Right ventricle myocardium superior (tissue), 1 donor: Measurements from ENCODE around the gene CDC42EP1. TPM values are rescaled to one million over a fixed set of nuclear protein-coding genes. Genes with fewer than 3 reads are reported as not detected.

Source experiments
- ATAC-seq: fragments of 200-7000 bp; cut with Tn5 transposase; one replicate; pipeline ENCODE4 v1.9.1; 2020; ENCODE audit warnings: mild to moderate bottlenecking; ENCODE audit not compliant: poor library complexity
- DNase-seq: peaks from one replicate; pipeline ENCODE4 v3.0.0-alpha.2; 2020
- intact Hi-C: fragments of 100-400 bp; cut with DNase I; formaldehyde crosslinking; loops from one replicate; pipeline ENCODE4 v1.11.2; 2022
- total RNA-seq: library from RNA; stranded (reverse); fragmentation: NEBNext Ultra II Directional; extraction: Animal tissue kit (Norgen Biotek cat#: 25700); gene quantifications from one replicate; pipeline ENCODE4 v1.2.1, GENCODE V29; 2021
- donor health status: DM: no; HTN: yes; CAD: no; lungs with severe emphysema.

The CDC42EP1 gene
- total RNA-seq, 1 donor from 2014 or later = 15.4 TPM

DNA sequence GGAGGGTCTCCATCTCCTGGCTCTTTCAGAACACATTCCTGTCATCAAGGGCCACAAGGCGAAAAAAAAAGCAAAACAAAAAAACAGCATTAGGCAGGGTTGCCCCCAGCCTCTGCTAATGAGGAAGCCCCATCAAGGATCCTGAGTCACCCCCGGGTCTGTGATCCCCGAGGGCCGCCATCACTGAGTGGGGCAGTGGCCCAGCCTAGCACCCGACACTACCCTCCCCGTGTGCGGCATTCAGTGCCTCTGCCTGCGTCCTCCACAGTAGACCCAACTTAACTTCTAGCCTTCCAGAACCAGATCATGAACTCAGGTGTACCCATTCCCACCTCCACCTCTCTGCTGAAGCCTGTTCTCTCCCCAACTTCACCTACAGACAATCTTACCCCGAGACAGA lies 6.6 kb upstream of the CDC42EP1 start:
- intact Hi-C loops = no loop called here
- DNase-seq (no peak), ATAC-seq (no peak)

- no peak for ATAC-seq
- no peak for DNase-seq
- intact Hi-C loops = no loop called here
Measured at GRCh38 chr22:37555029-37555428, 5.3 kb upstream of the CDC42EP1 start.

- intact Hi-C loops = no loop called here
- ATAC-seq (no peak), DNase-seq (no peak)
Measured at GRCh38 chr22:37556710-37557109, 3.6 kb upstream of the CDC42EP1 start.

DNA sequence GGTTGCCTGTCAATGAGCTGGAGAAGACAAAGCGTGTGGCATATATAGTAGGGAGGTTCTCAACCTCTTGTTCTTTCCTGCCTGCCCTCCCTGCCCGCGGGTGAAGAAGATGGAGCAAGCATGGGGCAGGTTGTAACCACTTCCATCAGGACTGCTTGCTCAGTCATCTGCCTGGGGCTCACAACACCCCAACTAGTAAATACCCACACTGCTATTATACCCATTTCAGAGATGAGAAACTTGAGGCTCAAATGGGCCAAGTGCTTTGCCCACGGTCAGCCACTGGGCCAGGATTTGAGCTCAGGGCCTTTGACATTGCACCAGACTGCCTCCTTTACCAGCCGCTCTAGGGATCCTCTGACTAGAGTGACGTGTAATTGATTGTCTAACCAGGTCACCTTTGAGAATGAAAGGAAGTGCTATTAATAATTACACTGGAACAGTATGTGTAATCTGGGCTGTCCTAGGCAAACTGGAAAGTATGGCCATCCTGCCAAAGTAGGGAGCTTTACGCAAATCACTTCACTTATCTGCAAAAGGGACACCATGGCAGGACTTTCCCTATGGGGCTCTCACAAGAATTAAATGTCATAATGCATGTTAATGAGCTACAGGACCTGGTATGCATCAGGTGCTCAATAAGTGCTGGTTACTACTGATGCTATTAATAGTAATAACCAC lies 2.8 kb upstream of the CDC42EP1 start:
- DNase-seq = no peak
- ATAC-seq = no peak
- intact Hi-C loops = no loop called here

- ATAC-seq = no peak
Measured at GRCh38 chr22:37558815-37559214, 1.5 kb upstream of the CDC42EP1 start.

DNA sequence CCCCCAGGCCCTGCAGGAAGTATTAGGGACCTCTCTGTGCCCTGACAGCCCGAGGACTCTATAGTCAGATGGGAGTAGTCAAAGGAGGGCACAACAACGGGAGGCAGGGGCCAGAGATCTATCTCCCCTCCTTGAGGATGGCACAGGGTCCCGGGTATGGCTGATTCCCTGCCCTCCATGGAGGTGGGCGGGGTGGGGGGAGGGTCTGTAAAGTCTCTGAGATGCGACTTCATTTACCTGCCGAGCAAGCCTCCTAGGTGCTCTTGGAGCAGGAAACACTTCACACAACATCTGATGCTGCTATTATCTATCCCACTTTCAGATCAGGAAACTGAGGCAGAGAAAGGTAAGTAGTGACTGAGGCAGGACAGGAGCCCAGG lies 769 bp upstream of the CDC42EP1 start:
- DNase-seq (no peak), ATAC-seq (no peak)
- intact Hi-C loops = no loop called here

More at GRCh38 chr22:37558815-37559214, 1.5 kb upstream of the CDC42EP1 start:
- DNase-seq = no peak
- intact Hi-C loops = no loop called here

GRCh38 chr22:37560608-37561211 lies 430 bp downstream of the CDC42EP1 start:
- intact Hi-C loops = loop anchor here (10.0 kb wide), 1 partner anchor 246 kb away; no protein-coding TSS in a partner anchor
- ATAC-seq (peak; percentile 14), DNase-seq (peak; percentile 67)

- ATAC-seq (peak; percentile 71), DNase-seq (peak; percentile 95)
- intact Hi-C loops = loop anchor here (10.0 kb wide), 1 partner anchor 247 kb away; no protein-coding TSS in a partner anchor
Measured at GRCh38 chr22:37561212-37562048, 1.1 kb downstream of the CDC42EP1 start.

DNA sequence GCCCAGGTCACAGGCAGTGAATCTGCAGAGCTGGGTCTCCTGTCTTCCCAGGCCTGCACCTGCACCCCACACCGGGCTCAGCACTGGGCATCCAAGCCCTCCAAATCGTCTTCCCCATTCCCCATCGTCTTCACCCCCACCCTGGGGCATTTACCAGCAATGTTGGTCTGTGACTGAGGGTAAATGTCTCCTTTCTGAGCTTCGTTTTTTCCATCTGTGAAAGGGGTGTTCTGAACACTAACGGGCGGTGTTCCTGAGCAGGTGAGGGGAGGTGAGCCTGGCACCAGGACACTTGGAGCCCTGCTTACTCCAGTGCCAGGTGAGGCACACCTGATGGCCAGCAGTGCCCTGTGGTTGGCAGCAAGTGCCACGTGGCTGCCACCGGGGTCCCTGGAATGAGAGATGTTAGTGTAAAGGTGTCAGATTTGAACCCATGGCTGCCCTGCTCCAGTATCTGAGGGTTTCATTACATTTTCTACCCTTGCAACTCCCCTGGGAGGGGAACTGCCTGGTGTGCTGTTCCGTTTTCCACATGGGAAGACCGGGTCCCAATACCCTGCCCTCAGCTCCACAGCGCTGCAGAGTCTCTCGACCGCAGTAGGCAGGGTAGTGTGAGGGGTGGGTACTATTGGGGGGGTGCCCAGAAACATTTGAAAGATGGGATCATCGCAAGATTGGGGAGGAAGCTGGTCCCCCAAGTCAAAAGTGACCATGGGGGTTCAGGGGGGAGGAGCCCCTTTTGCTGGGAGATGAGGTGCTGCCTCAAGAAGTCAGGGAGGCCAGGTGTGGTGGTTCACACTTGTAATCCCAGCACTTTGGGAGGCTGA lies 2.0 kb downstream of the CDC42EP1 start:
- intact Hi-C loops = loop anchor here (10.0 kb wide), 1 partner anchor 247 kb away; no protein-coding TSS in a partner anchor
- ATAC-seq = no peak
- DNase-seq = no peak

- ATAC-seq = peak; percentile 18
- intact Hi-C loops = loop anchor here (10.0 kb wide), 1 partner anchor 249 kb away; no protein-coding TSS in a partner anchor
- peak; percentile 76 for DNase-seq
Measured at GRCh38 chr22:37563153-37564081, 3.1 kb downstream of the CDC42EP1 start.

- intact Hi-C loops = loop anchor here (10.0 kb wide), 1 partner anchor 249 kb away; no protein-coding TSS in a partner anchor
- no peak for ATAC-seq
- DNase-seq = no peak
Measured at GRCh38 chr22:37564111-37564711, 3.9 kb downstream of the CDC42EP1 start.

DNA sequence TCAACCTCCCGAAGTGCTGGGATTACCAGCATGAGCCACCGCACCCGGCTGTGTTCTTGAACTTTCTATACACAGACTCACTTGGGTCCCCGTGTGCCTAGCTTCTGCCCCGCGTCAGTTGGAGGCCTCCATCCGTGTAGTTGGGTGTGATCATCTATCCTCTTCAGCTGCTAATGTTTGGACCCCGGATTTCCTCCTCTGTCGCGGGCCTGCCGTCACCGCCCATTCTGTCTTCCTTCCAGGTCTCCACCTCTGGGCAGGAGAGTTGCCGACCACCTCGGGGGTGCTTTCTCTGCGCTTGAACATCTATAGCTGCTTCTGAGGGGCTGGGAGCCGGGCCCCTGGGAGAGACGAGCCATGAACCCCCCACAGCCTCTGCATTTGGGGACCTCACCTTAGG lies 5.5 kb downstream of the CDC42EP1 start:
- no peak for DNase-seq
- intact Hi-C loops = loop anchor here (2.0 to 10.0 kb wide), 2 partner anchors 27 to 251 kb away; no protein-coding TSS in a partner anchor
- ATAC-seq = no peak

DNA sequence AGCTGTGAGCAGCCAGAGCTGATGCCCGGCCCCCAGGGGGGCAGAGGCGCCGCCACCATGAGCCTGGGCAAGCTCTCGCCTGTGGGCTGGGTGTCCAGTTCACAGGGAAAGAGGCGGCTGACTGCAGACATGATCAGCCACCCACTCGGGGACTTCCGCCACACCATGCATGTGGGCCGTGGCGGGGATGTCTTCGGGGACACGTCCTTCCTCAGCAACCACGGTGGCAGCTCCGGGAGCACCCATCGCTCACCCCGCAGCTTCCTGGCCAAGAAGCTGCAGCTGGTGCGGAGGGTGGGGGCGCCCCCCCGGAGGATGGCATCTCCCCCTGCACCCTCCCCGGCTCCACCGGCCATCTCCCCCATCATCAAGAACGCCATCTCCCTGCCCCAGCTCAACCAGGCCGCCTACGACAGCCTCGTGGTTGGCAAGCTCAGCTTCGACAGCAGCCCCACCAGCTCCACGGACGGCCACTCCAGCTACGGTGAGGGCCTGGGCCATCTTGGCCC lies 6.1 kb downstream of the CDC42EP1 start:
- DNase-seq = peak; percentile 61
- intact Hi-C loops = loop anchor here (2.0 to 10.0 kb wide), 2 partner anchors 28 to 252 kb away; no protein-coding TSS in a partner anchor
- ATAC-seq = no peak

- peak; percentile 73 for ATAC-seq
- peak; percentile 90 for DNase-seq
- intact Hi-C loops = loop anchor here (2.0 to 10.0 kb wide), 2 partner anchors 28 to 252 kb away; no protein-coding TSS in a partner anchor
Measured at GRCh38 chr22:37566903-37567798, 6.9 kb downstream of the CDC42EP1 start.

DNA sequence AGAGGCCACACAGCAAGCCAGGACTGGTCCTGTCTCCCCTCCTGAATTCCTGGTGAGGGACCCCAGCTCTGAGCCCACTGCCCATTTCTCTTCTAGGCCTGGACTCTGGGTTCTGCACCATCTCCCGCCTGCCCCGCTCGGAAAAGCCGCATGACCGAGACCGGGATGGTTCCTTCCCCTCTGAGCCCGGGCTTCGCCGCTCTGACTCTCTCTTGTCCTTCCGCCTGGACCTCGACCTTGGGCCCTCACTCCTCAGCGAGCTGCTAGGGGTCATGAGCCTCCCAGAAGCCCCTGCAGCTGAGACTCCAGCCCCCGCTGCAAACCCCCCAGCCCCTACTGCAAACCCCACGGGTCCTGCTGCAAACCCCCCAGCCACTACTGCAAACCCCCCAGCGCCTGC lies 7.7 kb downstream of the CDC42EP1 start:
- ATAC-seq = no peak
- DNase-seq = no peak
- intact Hi-C loops = loop anchor here (10.0 kb wide), 1 partner anchor 253 kb away; no protein-coding TSS in a partner anchor
